Subcutaneous adipose tissue (tissue), 4 donors: ENCODE results near the gene MKRN1. TPM values are rescaled to one million over a fixed set of nuclear protein-coding genes. Genes with fewer than 3 reads are reported as not detected.

ENCODE experiments used
- CTCF ChIP-seq: fragments of 450-650 bp; IDR thresholded peaks from one replicate; pipeline ENCODE4 v1.5.1; 2016; ENCODE audit warnings: low read depth, mild to moderate bottlenecking, control low read depth, antibody characterized with exemption, moderate library complexity
- total RNA-seq, 4 donors: library from RNA; depleted of rRNA; stranded (reverse); fragments of >200 nt; gene quantifications; one replicate each; pipeline ENCODE4 v1.1.0, GENCODE V29; 2016

MKRN1 gene
- total RNA-seq = 10 to 100 TPM; 56.6 to 86.5 (median 77.8) TPM

- TF ChIP-seq CTCF = no peak
Observed at GRCh38 chr7:140479062-140479738, at the start of gene MKRN1. Gene MKRN1 (minus strand): TSS chr7:140479505. CDS start chr7:140479344, 161 bp downstream.

- no peak for TF ChIP-seq CTCF
Observed at GRCh38 chr7:140526787-140527664, 47.7 kb upstream of the MKRN1 start.

DNA sequence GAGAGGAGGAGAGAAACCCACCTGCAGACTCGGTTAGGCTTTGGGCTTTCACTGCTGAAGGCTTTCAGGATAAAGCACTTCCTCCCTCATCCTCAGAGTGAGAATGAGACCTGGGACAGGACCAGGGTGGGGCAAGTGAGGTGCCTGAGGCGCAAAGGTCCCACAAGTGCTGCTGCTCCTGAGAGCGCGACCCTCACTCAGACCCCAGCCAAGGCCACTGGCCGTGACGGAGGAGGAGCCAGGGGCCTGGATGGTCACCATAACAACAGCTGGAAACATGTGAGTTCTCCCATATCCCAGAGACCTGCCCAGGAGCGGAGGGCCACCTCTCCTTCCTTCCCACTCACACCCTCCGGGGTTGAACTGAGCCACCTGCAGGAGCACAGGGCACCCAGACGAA, 46.9 kb upstream of the MKRN1 start:
- TF ChIP-seq CTCF = no peak

DNA sequence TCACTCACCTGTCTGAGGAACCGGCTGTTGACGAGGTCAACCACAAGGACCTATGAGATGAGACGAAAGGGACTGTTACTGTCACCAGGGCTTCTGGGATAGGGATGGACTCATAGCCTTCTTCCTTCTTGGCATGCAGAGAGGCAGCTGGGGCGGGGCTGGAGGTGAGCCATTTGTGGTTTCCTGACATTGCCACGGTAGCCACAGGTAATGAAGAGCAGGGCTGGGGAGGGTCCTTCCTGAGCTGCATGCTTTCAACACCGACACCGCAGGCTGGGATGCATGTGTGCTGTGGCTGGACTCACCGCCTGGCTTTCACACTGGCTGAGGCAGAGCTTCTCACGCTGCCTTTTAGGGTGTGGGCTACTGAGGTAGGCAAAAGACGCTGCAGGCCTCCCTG, 46.4 kb upstream of the MKRN1 start:
- TF ChIP-seq CTCF = no peak

DNA sequence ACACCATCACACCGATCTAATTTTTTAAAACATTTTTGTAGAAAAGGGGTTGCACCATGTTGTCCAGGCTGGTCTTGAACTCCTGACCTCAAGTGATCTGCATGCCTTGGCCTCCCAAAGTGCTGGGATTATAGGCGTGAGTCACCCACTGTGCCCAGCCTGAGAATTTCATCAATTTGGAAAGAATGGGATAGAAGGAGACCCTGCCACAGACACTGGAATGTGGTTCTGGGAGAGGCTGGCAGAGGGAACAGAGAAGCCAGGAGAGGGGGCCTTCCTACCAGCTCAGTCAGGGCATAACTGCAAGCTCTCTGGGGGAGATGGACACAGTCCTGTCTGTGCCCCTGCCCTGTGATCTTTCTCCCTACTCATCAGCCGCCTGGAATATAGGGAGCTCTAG, 42.1 kb upstream of the MKRN1 start:
- no peak for TF ChIP-seq CTCF

GRCh38 chr7:140519007-140519399, 39.7 kb upstream of the MKRN1 start:
- no peak for TF ChIP-seq CTCF

DNA sequence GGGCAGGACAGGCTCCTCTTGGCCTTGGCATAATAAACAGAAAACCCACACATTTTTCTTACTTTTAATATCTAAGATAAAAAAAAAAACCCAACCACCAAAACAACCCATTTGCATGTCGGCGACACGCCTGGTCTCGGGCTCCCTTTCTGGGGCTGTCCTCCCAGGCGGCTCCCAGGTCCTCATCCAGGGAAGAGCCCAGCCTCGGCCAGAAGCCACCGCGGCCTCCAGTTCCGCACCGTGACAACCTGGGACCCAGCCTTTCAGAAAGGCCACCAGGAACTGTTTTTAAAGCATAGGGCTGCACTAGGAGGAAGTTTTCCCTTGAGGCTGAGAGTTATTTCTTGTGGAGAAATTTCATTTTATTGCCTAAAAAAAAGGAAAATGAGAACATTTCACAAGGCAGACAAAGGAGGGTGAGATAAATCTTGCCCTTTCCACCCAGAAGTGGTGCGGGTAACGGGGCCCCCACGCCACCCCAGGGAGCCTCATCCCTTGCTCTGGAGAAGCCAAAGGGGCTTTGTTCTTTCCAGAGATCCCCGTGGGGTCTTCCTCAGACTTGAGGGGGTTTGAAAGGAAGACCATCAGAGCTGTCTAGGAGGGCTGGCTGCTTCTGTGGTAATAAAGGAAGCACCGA, 39.2 kb upstream of the MKRN1 start:
- no peak for TF ChIP-seq CTCF
